Astrocyte (in vitro differentiated cells and primary cell): ENCODE data around the gene ARHGAP33. TPM values are rescaled to one million over a fixed set of nuclear protein-coding genes. Genes with fewer than 3 reads are reported as not detected.

Source experiments
- DNase-seq: peaks from one replicate; pipeline ENCODE4 v3.0.0-alpha.2; 2010; ENCODE audit warnings: low read depth
- FAIRE-seq: peaks from 2 replicates; lab custom pipeline; 2011; peaks lifted over from hg19 to GRCh38; lab: Jason Lieb, UNC
- H2AFZ ChIP-seq: 2 replicates; pipeline ENCODE4 v1.6.0; 2012; ENCODE audit warnings: low read depth, low read length, inconsistent platforms
- H3K27ac ChIP-seq: 2 replicates; pipeline ENCODE4 v1.5.1; 2011; ENCODE audit warnings: low read depth, low read length, inconsistent platforms
- H3K27me3 ChIP-seq: 2 replicates; pipeline ENCODE4 v1.6.0; 2011; ENCODE audit warnings: low read length, inconsistent platforms; ENCODE audit not compliant: insufficient read depth
- H3K36me3 ChIP-seq: 2 replicates; pipeline ENCODE4 v1.5.1; 2011; ENCODE audit warnings: low read length, inconsistent platforms; ENCODE audit not compliant: insufficient read depth
- H3K4me1 ChIP-seq: 2 replicates; pipeline ENCODE4 v1.5.1; 2011; ENCODE audit warnings: low read length, inconsistent platforms; ENCODE audit not compliant: insufficient read depth
- H3K4me2 ChIP-seq: 2 replicates; pipeline ENCODE4 v1.6.0; 2012; ENCODE audit warnings: low read length, inconsistent platforms
- H3K4me3 ChIP-seq: 2 replicates; pipeline ENCODE4 v1.5.1; 2011; ENCODE audit warnings: low read depth, mild to moderate bottlenecking, low read length, inconsistent platforms; ENCODE audit not compliant: insufficient read depth
- H3K79me2 ChIP-seq: 2 replicates; pipeline ENCODE4 v1.6.0; 2012; ENCODE audit warnings: mild to moderate bottlenecking, low read length, inconsistent platforms; ENCODE audit not compliant: insufficient read depth
- H3K9ac ChIP-seq: 2 replicates; pipeline ENCODE4 v1.6.0; 2012; ENCODE audit warnings: mild to moderate bottlenecking, low read length, inconsistent platforms
- H3K9me3 ChIP-seq: 2 replicates; pipeline ENCODE4 v1.5.1; 2012; ENCODE audit warnings: low read depth, mild to moderate bottlenecking, low read length, inconsistent platforms; ENCODE audit not compliant: insufficient read depth
- H4K20me1 ChIP-seq: 2 replicates; pipeline ENCODE4 v1.6.0; 2012; ENCODE audit warnings: low read length, inconsistent platforms; ENCODE audit not compliant: insufficient read depth
- H3K27ac Mint-ChIP-seq: one replicate; pipeline ENCODE4 v1.8.0; 2021; ENCODE audit warnings: mild to moderate bottlenecking, mixed read lengths; ENCODE audit not compliant: unreplicated experiment
- H3K27me3 Mint-ChIP-seq: one replicate; pipeline ENCODE4 v1.8.0; 2021; ENCODE audit warnings: low read depth, mixed read lengths; ENCODE audit not compliant: unreplicated experiment
- H3K36me3 Mint-ChIP-seq: one replicate; pipeline ENCODE4 v1.8.0; 2021; ENCODE audit warnings: low read depth, mixed read lengths; ENCODE audit not compliant: unreplicated experiment
- H3K4me1 Mint-ChIP-seq: one replicate; pipeline ENCODE4 v1.8.0; 2021; ENCODE audit warnings: low read depth, mixed read lengths; ENCODE audit not compliant: unreplicated experiment
- H3K4me3 Mint-ChIP-seq: one replicate; pipeline ENCODE4 v1.8.0; 2021; ENCODE audit warnings: mild to moderate bottlenecking, moderate library complexity, mixed read lengths; ENCODE audit not compliant: unreplicated experiment
- H3K9me3 Mint-ChIP-seq: one replicate; pipeline ENCODE4 v1.8.0; 2021; ENCODE audit warnings: mild to moderate bottlenecking, mixed read lengths; ENCODE audit not compliant: unreplicated experiment
- CTCF ChIP-seq: IDR thresholded peaks from 2 replicates; pipeline ENCODE4 v1.5.1; 2011; ENCODE audit warnings: low read depth, mild to moderate bottlenecking, inconsistent platforms, low read length, moderate library complexity; ENCODE audit not compliant: insufficient read depth
- EZH2 ChIP-seq: IDR thresholded peaks from 2 replicates; pipeline ENCODE4 v1.6.1; 2012; ENCODE audit warnings: mild to moderate bottlenecking, low read length, inconsistent platforms; ENCODE audit not compliant: insufficient read depth
- total RNA-seq: library from RNA; stranded (reverse); gene quantifications from 2 replicates; pipeline ENCODE4 v1.2.1, GENCODE V29; 2021

Gene ARHGAP33
- total RNA-seq, 1 donor from 2014 or later, result 5.5 TPM

- no peak overlapping the region for H3K27ac Mint-ChIP-seq
- H3K36me3 Mint-ChIP-seq, result no peaks in the 10 kb centered on the region
- no peaks in the 10 kb centered on the region for H3K27me3 ChIP-seq
- TF ChIP-seq CTCF, result no peak
- TF ChIP-seq EZH2, result no peak
- no peaks in the 10 kb centered on the region for H3K79me2 ChIP-seq
- no peak overlapping the region for H3K9ac ChIP-seq
- no peaks in the 10 kb centered on the region for H4K20me1 ChIP-seq
- no peak overlapping the region for H3K27ac ChIP-seq
- no peak overlapping the region for H3K4me3 ChIP-seq
- H3K27me3 Mint-ChIP-seq, result peaks cover 30% of the 10 kb centered on the region
- no peak overlapping the region for H3K4me3 Mint-ChIP-seq
- no peaks in the 10 kb centered on the region for H3K4me1 ChIP-seq
- H3K4me2 ChIP-seq, result no peak overlapping the region
- no peaks in the 10 kb centered on the region for H3K4me1 Mint-ChIP-seq
- DNase-seq (no peak), FAIRE-seq (no peak)
- H3K36me3 ChIP-seq, result no peaks in the 10 kb centered on the region
- no peaks in the 10 kb centered on the region for H3K9me3 Mint-ChIP-seq
- H3K9me3 ChIP-seq, result no peaks in the 10 kb centered on the region
- H2AFZ ChIP-seq, result no peak overlapping the region
These were observed 14.9 kb downstream of the ARHGAP33 start for GRCh38 chr19:35789978-35790944.

- H3K4me2 ChIP-seq, result no peak overlapping the region
- peaks cover 24% of the 10 kb centered on the region for H3K27me3 Mint-ChIP-seq
- no peak overlapping the region for H3K4me3 Mint-ChIP-seq
- H4K20me1 ChIP-seq, result no peaks in the 10 kb centered on the region
- H3K27me3 ChIP-seq, result peaks cover 4% of the 10 kb centered on the region
- no peak for DNase-seq
- H3K36me3 Mint-ChIP-seq, result no peaks in the 10 kb centered on the region
- no peak for FAIRE-seq
- H3K27ac ChIP-seq, result no peak overlapping the region
- no peaks in the 10 kb centered on the region for H3K4me1 ChIP-seq
- H3K36me3 ChIP-seq, result no peaks in the 10 kb centered on the region
- H3K4me3 ChIP-seq, result no peak overlapping the region
- TF ChIP-seq CTCF (no peak), EZH2 (no peak)
- H3K9me3 ChIP-seq, result no peaks in the 10 kb centered on the region
- no peak overlapping the region for H3K27ac Mint-ChIP-seq
- H3K9me3 Mint-ChIP-seq, result no peaks in the 10 kb centered on the region
- no peak overlapping the region for H3K9ac ChIP-seq
- H3K79me2 ChIP-seq, result no peaks in the 10 kb centered on the region
- no peaks in the 10 kb centered on the region for H3K4me1 Mint-ChIP-seq
- no peak overlapping the region for H2AFZ ChIP-seq
These were observed 15.8 kb downstream of the ARHGAP33 start for GRCh38 chr19:35790981-35791813.
